HL-60 (cell line): ENCODE data around the gene TNKS1BP1.

Experiments used
- CTCF ChIP-seq: IDR thresholded peaks from one replicate; pipeline ENCODE4 v1.5.1; 2011; ENCODE audit warnings: low read length, control low read depth, inconsistent platforms; ENCODE audit not compliant: insufficient read depth
- GABPA ChIP-seq: IDR thresholded peaks from 2 replicates; pipeline ENCODE4 v1.6.1; 2012; ENCODE audit warnings: low read depth
- POLR2AphosphoS5 ChIP-seq: IDR thresholded peaks from 2 replicates; pipeline ENCODE4 v1.6.1; 2012; ENCODE audit warnings: low read depth
- TF ChIP-seq, protein P1 (sequence below): IDR thresholded peaks from 2 replicates; pipeline ENCODE4 v1.6.1; 2012; ENCODE audit warnings: low read depth; ENCODE audit not compliant: insufficient replicate concordance

GRCh38 chr11:57299150-57299737 is 25.5 kb downstream of the TNKS1BP1 start:
- TF ChIP-seq POLR2AphosphoS5 (no peak), GABPA (no peak), CTCF (no peak)
- TF ChIP-seq, protein P1, sequence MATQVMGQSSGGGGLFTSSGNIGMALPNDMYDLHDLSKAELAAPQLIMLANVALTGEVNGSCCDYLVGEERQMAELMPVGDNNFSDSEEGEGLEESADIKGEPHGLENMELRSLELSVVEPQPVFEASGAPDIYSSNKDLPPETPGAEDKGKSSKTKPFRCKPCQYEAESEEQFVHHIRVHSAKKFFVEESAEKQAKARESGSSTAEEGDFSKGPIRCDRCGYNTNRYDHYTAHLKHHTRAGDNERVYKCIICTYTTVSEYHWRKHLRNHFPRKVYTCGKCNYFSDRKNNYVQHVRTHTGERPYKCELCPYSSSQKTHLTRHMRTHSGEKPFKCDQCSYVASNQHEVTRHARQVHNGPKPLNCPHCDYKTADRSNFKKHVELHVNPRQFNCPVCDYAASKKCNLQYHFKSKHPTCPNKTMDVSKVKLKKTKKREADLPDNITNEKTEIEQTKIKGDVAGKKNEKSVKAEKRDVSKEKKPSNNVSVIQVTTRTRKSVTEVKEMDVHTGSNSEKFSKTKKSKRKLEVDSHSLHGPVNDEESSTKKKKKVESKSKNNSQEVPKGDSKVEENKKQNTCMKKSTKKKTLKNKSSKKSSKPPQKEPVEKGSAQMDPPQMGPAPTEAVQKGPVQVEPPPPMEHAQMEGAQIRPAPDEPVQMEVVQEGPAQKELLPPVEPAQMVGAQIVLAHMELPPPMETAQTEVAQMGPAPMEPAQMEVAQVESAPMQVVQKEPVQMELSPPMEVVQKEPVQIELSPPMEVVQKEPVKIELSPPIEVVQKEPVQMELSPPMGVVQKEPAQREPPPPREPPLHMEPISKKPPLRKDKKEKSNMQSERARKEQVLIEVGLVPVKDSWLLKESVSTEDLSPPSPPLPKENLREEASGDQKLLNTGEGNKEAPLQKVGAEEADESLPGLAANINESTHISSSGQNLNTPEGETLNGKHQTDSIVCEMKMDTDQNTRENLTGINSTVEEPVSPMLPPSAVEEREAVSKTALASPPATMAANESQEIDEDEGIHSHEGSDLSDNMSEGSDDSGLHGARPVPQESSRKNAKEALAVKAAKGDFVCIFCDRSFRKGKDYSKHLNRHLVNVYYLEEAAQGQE, result no peak
